Spinal cord (tissue), 10 donors: ENCODE measurements around the gene CLIC1. TPM values are rescaled to one million over a fixed set of nuclear protein-coding genes. Genes with fewer than 3 reads are reported as not detected.

Experiments used
- DNase-seq, 6 donors: peaks; one replicate each; pipeline versions ENCODE4 v3.0.0 to v3.0.0-alpha.2; 2013 to 2015; ENCODE audit warnings: low spot score in 6 of 6, low read depth in 4 of 6
- H3K27ac ChIP-seq: one replicate; pipeline ENCODE4 v1.5.1; 2013; ENCODE audit warnings: low read depth, low read length, control low read depth
- H3K27me3 ChIP-seq: one replicate; pipeline ENCODE4 v1.6.1; 2013; ENCODE audit warnings: low read length; ENCODE audit not compliant: control insufficient read depth, insufficient read depth
- H3K36me3 ChIP-seq: one replicate; pipeline ENCODE4 v1.6.1; 2013; ENCODE audit warnings: low read length; ENCODE audit not compliant: control insufficient read depth, insufficient read depth
- H3K4me1 ChIP-seq: one replicate; pipeline ENCODE4 v1.6.1; 2013; ENCODE audit warnings: low read length; ENCODE audit not compliant: control insufficient read depth, insufficient read depth
- H3K4me3 ChIP-seq: one replicate; pipeline ENCODE4 v1.5.1; 2013; ENCODE audit warnings: low read depth, low read length, control low read depth
- H3K9me3 ChIP-seq: one replicate; pipeline ENCODE4 v1.6.1; 2013; ENCODE audit warnings: low read length; ENCODE audit not compliant: control insufficient read depth, insufficient read depth
- WGBS: methylation state at CpG from one replicate; pipeline ENCODE4 v1.1.5; 2013; ENCODE audit warnings: missing lambda C conversion rate; ENCODE audit not compliant: insufficient coverage; 5-methylcytosine and 5-hydroxymethylcytosine counted together
- long read RNA-seq, 4 donors: transcript quantifications; one replicate each; lab custom pipeline, GENCODE V29; 2026
- polyA plus RNA-seq, 2 donors: library from polyadenylated mRNA; unstranded; fragments of 120-200 nt; gene quantifications; one replicate each; pipeline ENCODE4 v1.2.1, GENCODE V29; 2013; ENCODE audit not compliant: insufficient read length in 2 of 2
- total RNA-seq, 2 donors: library from RNA; depleted of rRNA in 1 of 2; stranded (reverse); fragments of 120-200 nt in 1 of 2; fragments of >200 nt in 1 of 2; gene quantifications; one replicate each; pipeline versions ENCODE4 v1.2.3 to v1.2.4, GENCODE V29; 2013 to 2014
- donor health status: healthy.

CLIC1 gene
- 100 to 1,000 TPM in 1 of 2 donors, 10 to 100 TPM in 1; 96.3 to 322 TPM for total RNA-seq
- polyA plus RNA-seq: 10 to 100 TPM; 73.5 to 87.1 TPM
- long read RNA-seq, donor 1, transcript CLIC1-208 (6 exons, 1,254 nt): major isoform, 44 of 45 reads
- long read RNA-seq, donor 1, partial matches to known transcripts: 0 of 45 reads
- long read RNA-seq, donor 1, other reads (novel, unspliced or antisense): 0 of 45 reads
- long read RNA-seq, donor 2, transcript CLIC1-208 (6 exons, 1,254 nt): major isoform, 15 of 15 reads
- long read RNA-seq, donor 2, partial matches to known transcripts: 0 of 15 reads
- long read RNA-seq, donor 2, other reads (novel, unspliced or antisense): 0 of 15 reads
- long read RNA-seq, donor 3, transcript CLIC1-208 (6 exons, 1,254 nt): major isoform, 32 of 33 reads
- long read RNA-seq, donor 3, partial matches to known transcripts: 0 of 33 reads
- long read RNA-seq, donor 3, other reads (novel, unspliced or antisense): 0 of 33 reads
- long read RNA-seq, donor 4, transcript CLIC1-208 (6 exons, 1,254 nt): major isoform, 255 of 445 reads
- long read RNA-seq, donor 4, partial matches to known transcripts: 180 of 445 reads
- long read RNA-seq, donor 4, other reads (novel, unspliced or antisense): 6 of 445 reads

- DNase-seq: peak in 2 of 6 donors; percentile 27 to 81
- Histone ChIP-seq H3K4me1 (peaks cover 41% of the 10 kb centered on the region), H3K9me3 (no peaks in the 10 kb centered on the region), H3K36me3 (peaks cover 6% of the 10 kb centered on the region), H3K4me3 (peak within 1 kb of the TSS; percentile 68), H3K27ac (peak within 1 kb of the TSS; percentile 84), H3K27me3 (peaks cover 2% of the 10 kb centered on the region)
- WGBS: 1% methylated on average over 9 of the region's 24 CpGs
These were observed at the start of gene CLIC1 for GRCh38 chr6:31736021-31736767. Gene CLIC1, minus strand, starts transcription at chr6:31736530. Its CDS starts 230 bp downstream, at chr6:31736300.

- no peaks in the 10 kb centered on the region for H3K9me3 ChIP-seq
- H3K4me3 ChIP-seq: no peak overlapping the region
- WGBS: 100% methylated on average over 6 of the region's 11 CpGs
- H3K27me3 ChIP-seq: no peaks in the 10 kb centered on the region
- peaks cover 15% of the 10 kb centered on the region for H3K4me1 ChIP-seq
- peaks cover 76% of the 10 kb centered on the region for H3K36me3 ChIP-seq
- DNase-seq: no peak
- no peak overlapping the region for H3K27ac ChIP-seq
These were observed 49.1 kb upstream of the CLIC1 start for GRCh38 chr6:31785475-31785874.

DNA sequence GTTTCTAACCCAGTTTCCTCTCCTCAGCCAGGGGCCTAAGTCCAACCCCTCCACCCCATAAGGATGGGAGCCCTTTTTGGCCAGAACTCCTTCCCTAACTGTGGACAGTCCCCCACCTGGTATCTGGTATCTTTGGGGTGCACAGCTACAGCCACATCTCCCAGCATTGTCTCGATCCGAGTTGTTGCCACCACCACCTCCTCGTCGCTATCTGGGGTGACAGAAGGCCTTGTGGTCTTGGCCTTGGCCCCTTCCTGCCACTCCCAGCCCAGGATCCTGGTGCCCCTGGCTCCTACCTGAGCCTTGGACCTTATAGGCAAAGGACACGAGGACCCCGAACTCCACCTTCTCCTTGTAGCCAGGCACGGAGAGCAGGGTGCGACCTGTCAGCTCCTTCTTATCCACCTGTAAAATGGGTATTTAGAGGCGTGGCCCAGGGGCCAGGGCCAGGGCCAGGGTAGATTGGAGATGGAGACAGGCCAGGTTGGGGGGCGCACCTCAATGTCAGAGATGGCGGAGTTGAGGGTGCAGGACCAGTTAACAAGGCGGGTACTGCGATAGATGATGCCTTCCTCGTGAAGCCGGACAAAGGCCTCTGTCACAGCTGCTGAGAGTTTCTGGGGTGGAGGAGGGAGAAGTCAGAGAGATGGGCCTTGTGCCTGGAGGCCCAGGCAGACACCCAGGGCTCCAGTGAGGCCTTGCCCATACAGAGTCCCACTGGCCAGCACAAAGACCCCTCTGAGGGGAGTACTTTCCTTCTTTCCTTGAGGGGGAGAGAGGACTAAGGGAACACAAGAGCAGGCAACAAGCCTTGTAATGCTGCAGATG, 48.0 kb upstream of the CLIC1 start:
- peak in 1 of 6 donors; percentile 29 for DNase-seq
- Histone ChIP-seq H3K27me3 (no peaks in the 10 kb centered on the region), H3K36me3 (peaks cover 80% of the 10 kb centered on the region), H3K9me3 (no peaks in the 10 kb centered on the region), H3K4me1 (peaks cover 15% of the 10 kb centered on the region), H3K27ac (no peak overlapping the region), H3K4me3 (no peak overlapping the region)
- WGBS: 97% methylated on average over 14 of the region's 15 CpGs

GRCh38 chr6:31782126-31782855, 46.0 kb upstream of the CLIC1 start:
- H3K36me3 ChIP-seq: peaks cover 93% of the 10 kb centered on the region
- H3K9me3 ChIP-seq: no peaks in the 10 kb centered on the region
- no peak overlapping the region for H3K4me3 ChIP-seq
- H3K27ac ChIP-seq: no peak overlapping the region
- 92% methylated on average over 32 of the region's 32 CpGs for WGBS
- no peaks in the 10 kb centered on the region for H3K27me3 ChIP-seq
- H3K4me1 ChIP-seq: peaks cover 18% of the 10 kb centered on the region
- DNase-seq: no peak

GRCh38 chr6:31781244-31782125, 45.2 kb upstream of the CLIC1 start:
- H3K27me3 ChIP-seq: no peaks in the 10 kb centered on the region
- H3K36me3 ChIP-seq: peaks cover 97% of the 10 kb centered on the region
- H3K4me3 ChIP-seq: no peak overlapping the region
- 91% methylated on average over 17 of the region's 23 CpGs for WGBS
- peaks cover 26% of the 10 kb centered on the region for H3K4me1 ChIP-seq
- H3K27ac ChIP-seq: no peak overlapping the region
- DNase-seq: no peak
- no peaks in the 10 kb centered on the region for H3K9me3 ChIP-seq

DNA sequence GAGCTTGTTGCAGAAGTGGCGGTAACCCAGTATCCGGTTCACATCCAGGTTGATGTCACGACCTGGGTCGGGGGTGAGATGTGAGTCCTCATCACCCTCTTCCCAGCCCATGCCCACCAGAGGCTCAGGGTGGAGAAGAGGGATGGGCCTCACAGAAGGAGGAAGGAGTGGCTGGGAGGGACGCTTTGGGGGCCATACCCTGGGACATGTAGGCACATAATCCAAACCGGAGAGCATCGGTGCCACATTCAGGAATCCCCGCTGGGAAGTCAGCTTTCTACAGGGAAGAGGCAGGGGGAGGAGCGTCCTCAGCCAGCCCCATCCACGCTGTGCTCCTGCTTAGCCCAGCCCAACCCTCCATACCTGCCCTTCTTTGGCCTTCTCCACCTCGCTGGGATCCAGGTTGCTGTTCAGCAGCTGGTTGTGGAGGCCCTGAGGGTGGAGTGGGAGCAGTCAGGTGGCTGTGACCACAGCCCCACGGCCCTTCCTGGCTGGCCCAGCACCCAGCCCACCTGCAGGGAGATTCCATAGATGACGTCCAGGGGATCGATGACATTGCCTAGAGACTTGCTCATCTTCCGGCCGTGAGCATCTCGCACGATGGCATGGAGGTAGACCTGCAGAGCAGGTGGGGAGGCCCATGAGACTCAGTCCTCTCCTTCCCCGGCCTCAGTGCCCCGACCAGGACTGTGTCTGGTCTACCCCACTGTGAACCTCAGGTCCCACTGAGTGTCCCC, 44.3 kb upstream of the CLIC1 start:
- Histone ChIP-seq H3K27ac (no peak overlapping the region), H3K36me3 (peaks cover 95% of the 10 kb centered on the region), H3K4me1 (peaks cover 27% of the 10 kb centered on the region), H3K27me3 (no peaks in the 10 kb centered on the region), H3K9me3 (no peaks in the 10 kb centered on the region), H3K4me3 (no peak overlapping the region)
- 88% methylated on average over 9 of the region's 20 CpGs for WGBS
- no peak for DNase-seq

DNA sequence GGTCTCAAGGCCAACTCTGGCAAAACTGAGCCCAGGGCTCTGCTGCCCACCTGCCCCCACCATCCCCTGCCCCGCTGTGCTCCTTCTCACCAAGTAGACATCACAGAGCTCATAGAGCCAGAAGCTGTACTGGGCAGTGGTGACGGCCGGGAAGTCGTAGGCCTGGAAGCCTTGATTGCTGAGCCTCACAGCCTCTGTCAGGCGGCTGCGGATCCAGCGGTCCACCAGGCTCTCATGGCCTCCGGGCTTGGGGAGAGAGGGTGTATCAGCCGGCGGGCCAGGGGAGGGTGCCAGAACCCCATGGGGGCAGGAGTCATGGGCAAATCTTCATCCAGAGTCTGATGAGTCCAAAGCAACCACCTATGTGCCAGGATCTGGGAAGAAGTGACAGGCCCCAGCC, 43.6 kb upstream of the CLIC1 start:
- Histone ChIP-seq H3K36me3 (peaks cover 92% of the 10 kb centered on the region), H3K9me3 (no peaks in the 10 kb centered on the region), H3K4me1 (peaks cover 20% of the 10 kb centered on the region), H3K27me3 (no peaks in the 10 kb centered on the region), H3K4me3 (no peak overlapping the region), H3K27ac (no peak overlapping the region)
- WGBS: 93% methylated on average over 10 of the region's 10 CpGs
- no peak for DNase-seq
